ENCODE measurements around the gene CLCN4.

The CLCN4 gene

GRCh38 chrX:10178866-10179463 lies 22.2 kb downstream of the CLCN4 start:
- Histone ChIP-seq H3K27me3 (ENCODE audit: insufficient read depth, low read length, poor library complexity, severe bottlenecking) (no peaks in the 10 kb centered on the region), H3K4me3 (ENCODE audit: low read length, poor library complexity, severe bottlenecking) (no peak overlapping the region), H3K36me3 (ENCODE audit: insufficient read depth, low read length) (no peaks in the 10 kb centered on the region), H2AFZ (ENCODE audit: low read length) (no peak overlapping the region), H3K79me2 (ENCODE audit: insufficient read depth, low read length) (no peaks in the 10 kb centered on the region), H3K9me3 (ENCODE audit: insufficient read depth, low read depth, low read length) (no peaks in the 10 kb centered on the region), H4K20me1 (ENCODE audit: insufficient read depth, low read length, poor library complexity, severe bottlenecking) (no peaks in the 10 kb centered on the region), H3F3A (ENCODE audit: low read depth) (no peaks in the 10 kb centered on the region), H3K9me2 (replicated peaks; ENCODE audit: low read depth, low read length) (no peaks in the 10 kb centered on the region), H3K4me2 (ENCODE audit: low read depth, low read length, poor library complexity, severe bottlenecking) (no peak overlapping the region), H3K9ac (ENCODE audit: low read depth, low read length, poor library complexity, severe bottlenecking) (no peak overlapping the region), H3K4me1 (ENCODE audit: insufficient read depth, low read length, poor library complexity, severe bottlenecking) (no peaks in the 10 kb centered on the region)
- TF ChIP-seq CTCF (conservative IDR thresholded peaks at IDR 0.05; ENCODE audit: low read length): no peak
- TF ChIP-seq EZH2phosphoT487 (IDR thresholded peaks at IDR 0.05; ENCODE audit: borderline replicate concordance): no peak

GRCh38 chrX:10183760-10184159 lies 27.0 kb downstream of the CLCN4 start:
- H3K4me1 ChIP-seq (ENCODE audit: insufficient read depth, low read length, poor library complexity, severe bottlenecking): no peaks in the 10 kb centered on the region
- no peaks in the 10 kb centered on the region for H3F3A ChIP-seq (ENCODE audit: low read depth)
- no peaks in the 10 kb centered on the region for H3K9me3 ChIP-seq (ENCODE audit: insufficient read depth, low read depth, low read length)
- no peaks in the 10 kb centered on the region for H3K36me3 ChIP-seq (ENCODE audit: insufficient read depth, low read length)
- no peak overlapping the region for H3K4me3 ChIP-seq (ENCODE audit: low read length, poor library complexity, severe bottlenecking)
- no peaks in the 10 kb centered on the region for H4K20me1 ChIP-seq (ENCODE audit: insufficient read depth, low read length, poor library complexity, severe bottlenecking)
- no peak overlapping the region for H3K4me2 ChIP-seq (ENCODE audit: low read depth, low read length, poor library complexity, severe bottlenecking)
- no peaks in the 10 kb centered on the region for H3K79me2 ChIP-seq (ENCODE audit: insufficient read depth, low read length)
- H3K9ac ChIP-seq (ENCODE audit: low read depth, low read length, poor library complexity, severe bottlenecking): no peak overlapping the region
- TF ChIP-seq EZH2phosphoT487 (IDR thresholded peaks at IDR 0.05; ENCODE audit: borderline replicate concordance): no peak
- no peak for TF ChIP-seq CTCF (conservative IDR thresholded peaks at IDR 0.05; ENCODE audit: low read length)
- H3K27me3 ChIP-seq (ENCODE audit: insufficient read depth, low read length, poor library complexity, severe bottlenecking): no peaks in the 10 kb centered on the region
- no peaks in the 10 kb centered on the region for H3K9me2 ChIP-seq (replicated peaks; ENCODE audit: low read depth, low read length)
- H2AFZ ChIP-seq (ENCODE audit: low read length): no peak overlapping the region

GRCh38 chrX:10184411-10184810 lies 27.6 kb downstream of the CLCN4 start:
- Histone ChIP-seq H3K9ac (ENCODE audit: low read depth, low read length, poor library complexity, severe bottlenecking) (no peak overlapping the region), H3K4me3 (ENCODE audit: low read length, poor library complexity, severe bottlenecking) (no peak overlapping the region), H3K79me2 (ENCODE audit: insufficient read depth, low read length) (no peaks in the 10 kb centered on the region), H3K27me3 (ENCODE audit: insufficient read depth, low read length, poor library complexity, severe bottlenecking) (no peaks in the 10 kb centered on the region), H2AFZ (ENCODE audit: low read length) (no peak overlapping the region), H3K36me3 (ENCODE audit: insufficient read depth, low read length) (no peaks in the 10 kb centered on the region), H3K4me1 (ENCODE audit: insufficient read depth, low read length, poor library complexity, severe bottlenecking) (no peaks in the 10 kb centered on the region), H3K9me2 (replicated peaks; ENCODE audit: low read depth, low read length) (no peaks in the 10 kb centered on the region), H3F3A (ENCODE audit: low read depth) (no peaks in the 10 kb centered on the region), H3K4me2 (ENCODE audit: low read depth, low read length, poor library complexity, severe bottlenecking) (no peak overlapping the region), H3K9me3 (ENCODE audit: insufficient read depth, low read depth, low read length) (no peaks in the 10 kb centered on the region), H4K20me1 (ENCODE audit: insufficient read depth, low read length, poor library complexity, severe bottlenecking) (no peaks in the 10 kb centered on the region)
- TF ChIP-seq CTCF (conservative IDR thresholded peaks at IDR 0.05; ENCODE audit: low read length) (no peak), EZH2phosphoT487 (IDR thresholded peaks at IDR 0.05; ENCODE audit: borderline replicate concordance) (no peak)
